ENCODE measurements around the gene PTGFR.

Gene PTGFR

DNA sequence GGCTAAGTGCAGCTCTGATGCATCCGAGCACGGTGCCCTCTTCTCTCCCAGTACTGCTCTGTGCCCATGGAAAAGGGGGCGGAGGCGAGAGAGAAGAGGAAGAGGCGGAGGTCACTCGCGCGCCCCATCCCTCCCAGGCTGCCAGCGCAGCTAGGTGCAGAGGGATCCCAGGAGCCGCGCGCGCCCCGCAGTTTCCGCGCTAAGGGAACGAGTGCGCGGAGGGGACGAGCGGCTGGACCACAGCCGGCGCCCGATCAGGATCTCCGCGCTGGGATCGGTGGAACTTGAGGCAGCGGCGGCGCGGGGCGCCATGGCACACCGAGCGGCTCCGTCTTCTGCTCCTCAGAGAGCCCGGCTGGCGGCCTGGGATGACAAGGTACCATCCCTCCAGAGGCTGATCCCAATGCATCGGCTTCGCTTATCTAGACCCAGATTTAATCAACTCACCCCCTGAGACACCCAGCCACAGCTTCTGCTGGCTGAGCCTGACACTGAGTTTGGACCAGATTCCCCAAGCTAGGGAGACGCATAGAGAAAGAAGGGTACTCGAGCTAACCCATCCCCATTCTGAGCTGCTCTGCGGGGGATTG lies at the start of gene PTGFR:
PTGFR (plus strand) TSS at position 114 of the 590 bp plus-strand sequence. CDS start 1,770 bp downstream, outside the sequence.
- no peak for DNase-seq (ENCODE audit: low read depth in 2 of 2)

DNA sequence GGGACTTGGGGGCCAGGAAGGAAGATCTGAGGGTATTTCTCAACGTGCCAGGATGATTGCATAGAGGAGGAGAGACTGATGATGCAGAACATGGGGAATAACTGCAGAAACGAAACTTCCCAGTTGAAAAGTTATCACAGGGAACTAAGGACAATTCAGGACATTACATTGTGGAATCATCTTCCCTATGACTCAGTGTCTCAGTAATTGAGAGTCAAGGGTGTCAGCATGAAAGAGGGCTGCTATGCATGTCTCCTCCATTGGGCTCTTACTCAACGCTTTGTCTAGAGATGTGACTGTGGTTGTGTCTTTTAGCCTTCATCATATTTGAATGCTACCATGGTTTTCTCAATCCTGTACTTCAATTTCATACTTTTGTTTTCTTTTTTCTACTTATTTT lies 48.9 kb upstream of the PTGFR start:
- DNase-seq (ENCODE audit: low read depth in 2 of 2): no peak

- no peak for DNase-seq (ENCODE audit: low read depth in 2 of 2)
Measured at GRCh38 chr1:78447086-78447485, 43.7 kb upstream of the PTGFR start.

DNA sequence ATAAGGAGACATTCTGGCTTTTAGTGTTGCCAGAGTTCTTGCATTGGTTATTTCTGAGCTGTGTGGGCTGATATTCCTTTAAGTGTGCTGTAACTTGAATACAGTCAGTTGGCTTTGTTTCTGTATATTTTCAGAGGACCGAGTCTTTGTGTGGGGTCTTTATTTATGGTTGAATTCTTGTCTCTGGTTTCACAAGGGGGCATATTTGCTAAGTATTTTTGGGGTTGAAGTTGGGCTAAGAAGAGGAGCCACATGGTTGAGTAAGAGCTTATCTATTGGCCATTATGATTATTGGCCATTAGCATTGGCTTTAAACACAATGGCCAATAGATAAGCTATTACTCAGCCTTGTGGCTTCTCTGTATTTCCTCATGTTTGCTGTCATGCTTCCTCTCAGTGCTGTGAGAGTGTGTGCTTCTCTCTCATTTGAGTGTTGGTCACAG lies 26.3 kb upstream of the PTGFR start:
- DNase-seq (ENCODE audit: low read depth in 2 of 2): no peak

- no peak for DNase-seq (ENCODE audit: low read depth in 2 of 2)
Measured at GRCh38 chr1:78465143-78465542, 25.6 kb upstream of the PTGFR start.

DNA sequence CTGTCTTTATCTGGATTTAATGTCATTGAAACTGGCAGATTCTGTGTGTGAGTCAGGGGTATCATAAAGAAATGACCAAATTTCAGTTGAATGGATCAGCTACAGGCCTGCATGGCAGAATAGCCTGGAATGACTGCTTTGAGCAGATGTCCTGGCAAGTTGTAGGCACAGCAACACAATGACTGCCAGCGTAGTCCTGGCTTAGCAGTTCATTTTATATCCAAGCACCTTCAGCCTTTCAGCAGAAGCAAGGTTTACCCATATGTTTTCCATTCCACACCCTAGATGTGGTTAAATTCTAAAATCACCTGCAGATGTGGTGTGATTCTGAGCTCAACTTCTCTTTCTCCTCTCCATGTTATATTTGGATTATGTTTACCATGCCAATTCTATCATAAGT lies 22.3 kb upstream of the PTGFR start:
- no peak for DNase-seq (ENCODE audit: low read depth in 2 of 2)

DNA sequence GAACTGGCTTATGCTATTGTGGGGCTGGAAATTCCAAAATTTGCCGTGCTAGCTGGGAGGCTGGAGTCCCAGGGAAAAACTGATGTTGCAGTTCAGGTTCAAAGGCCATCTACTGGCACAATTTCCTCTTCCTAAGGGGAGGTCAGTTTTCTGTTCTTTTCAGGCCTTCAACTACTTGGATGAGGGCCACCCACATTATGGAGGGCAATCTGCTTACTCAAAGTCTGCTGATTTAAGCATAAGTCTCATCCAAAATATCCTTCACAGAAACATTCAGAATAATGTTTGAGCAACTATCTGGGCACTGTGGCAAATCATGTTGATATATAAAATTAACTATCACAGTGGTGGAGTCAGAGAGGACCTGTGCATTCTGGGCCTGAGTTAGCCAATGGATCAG lies 21.2 kb upstream of the PTGFR start:
- DNase-seq (ENCODE audit: low read depth in 2 of 2): no peak

DNA sequence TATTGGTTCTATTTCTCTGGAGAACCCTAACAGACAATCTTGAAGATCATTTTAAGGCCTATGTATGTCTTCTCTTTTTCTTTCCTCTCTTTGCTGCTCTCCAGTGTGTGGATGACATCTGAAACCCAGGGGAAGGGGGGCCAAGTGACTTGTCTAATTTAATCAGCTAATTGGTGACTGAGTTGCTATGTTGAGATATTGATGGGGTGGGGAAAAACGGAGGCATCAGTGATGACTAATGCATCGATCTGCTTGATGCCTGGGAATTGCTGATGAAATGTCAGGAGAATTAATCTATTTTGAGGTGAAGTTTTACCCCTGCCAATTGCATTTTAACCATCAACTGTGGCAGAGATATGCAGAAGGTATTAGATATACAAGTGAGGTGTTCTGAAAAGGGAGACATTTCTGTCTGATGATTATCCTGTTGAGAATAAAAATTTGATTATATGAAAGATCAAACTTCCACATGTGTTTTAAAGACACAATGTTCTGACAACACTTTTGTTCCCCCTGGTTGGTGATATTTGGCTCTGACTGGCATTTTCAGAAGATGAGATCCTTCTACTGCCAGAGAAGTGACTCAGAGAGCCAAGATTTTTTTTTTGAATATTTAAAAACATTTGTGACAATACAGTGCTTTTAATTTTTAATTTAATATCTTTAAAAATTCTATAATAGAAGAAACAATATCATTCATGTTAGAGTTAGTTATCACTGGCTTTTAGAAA lies 18.7 kb upstream of the PTGFR start:
- no peak for DNase-seq (ENCODE audit: low read depth in 2 of 2)

DNA sequence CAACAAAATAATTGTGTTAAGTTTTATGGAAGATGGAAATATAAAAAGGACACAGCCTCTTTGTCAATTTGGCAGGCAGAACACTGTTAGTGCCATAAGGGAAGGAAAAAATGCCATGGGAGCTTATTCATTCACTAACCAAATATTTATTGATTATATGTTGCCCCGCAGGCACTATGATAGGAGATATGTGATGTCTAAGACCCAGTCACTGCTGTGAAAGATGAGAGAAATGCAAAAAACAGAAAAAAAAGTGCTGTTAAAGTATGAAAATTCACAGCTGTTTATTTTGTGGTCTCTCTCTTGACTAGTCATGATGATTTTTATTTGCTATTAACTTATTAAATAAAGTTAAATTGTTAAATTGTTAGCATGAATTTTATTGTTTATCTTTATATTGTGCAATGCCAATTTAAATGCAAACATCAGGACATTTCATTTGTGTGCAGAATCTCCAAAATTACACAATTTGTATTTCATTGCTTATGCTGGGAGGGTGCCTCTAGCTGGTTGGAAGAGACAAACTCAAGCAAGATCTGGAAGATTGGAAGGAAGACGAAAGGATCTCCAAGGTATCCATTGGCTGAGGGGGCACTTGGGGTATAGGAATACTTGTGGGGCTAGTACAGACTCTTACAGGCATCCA lies 17.8 kb upstream of the PTGFR start:
- no peak for DNase-seq (ENCODE audit: low read depth in 2 of 2)

- no peak for DNase-seq (ENCODE audit: low read depth in 2 of 2)
Measured at GRCh38 chr1:78474092-78474491, 16.7 kb upstream of the PTGFR start.

DNA sequence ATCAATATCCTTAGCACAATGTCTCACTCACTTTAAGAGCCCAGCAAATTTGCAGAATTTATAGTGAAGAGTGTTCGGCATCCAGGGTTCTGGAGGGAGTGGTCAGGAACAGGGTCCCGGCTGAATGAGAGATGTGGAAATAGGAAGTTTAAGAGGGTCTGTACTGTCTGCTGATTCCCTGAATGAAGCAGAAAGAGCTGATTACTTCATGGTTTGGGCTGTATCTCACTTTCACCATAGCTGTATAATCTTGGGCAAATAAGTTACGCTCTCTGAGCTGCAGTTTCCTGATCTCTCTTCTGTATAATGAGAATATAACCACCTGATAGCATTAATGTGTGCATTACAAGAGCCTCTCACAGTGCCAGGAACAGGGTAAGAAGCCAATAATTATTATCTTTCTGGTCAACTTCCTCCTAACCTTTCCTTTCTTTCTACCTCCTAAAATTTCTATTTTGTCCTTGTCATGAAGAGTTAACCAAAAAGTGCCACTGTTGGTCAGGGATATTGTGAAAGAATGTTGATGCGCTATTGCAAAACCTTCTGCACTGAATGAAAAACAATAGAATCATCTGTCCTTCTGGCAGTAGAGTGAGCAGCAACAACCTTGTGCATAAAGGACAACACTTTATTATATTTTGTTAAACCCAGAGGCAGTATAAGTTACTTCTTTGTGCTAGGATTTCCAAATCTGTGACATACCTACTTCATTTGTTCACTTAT lies 14.7 kb upstream of the PTGFR start:
- DNase-seq (ENCODE audit: low read depth in 2 of 2): no peak

DNA sequence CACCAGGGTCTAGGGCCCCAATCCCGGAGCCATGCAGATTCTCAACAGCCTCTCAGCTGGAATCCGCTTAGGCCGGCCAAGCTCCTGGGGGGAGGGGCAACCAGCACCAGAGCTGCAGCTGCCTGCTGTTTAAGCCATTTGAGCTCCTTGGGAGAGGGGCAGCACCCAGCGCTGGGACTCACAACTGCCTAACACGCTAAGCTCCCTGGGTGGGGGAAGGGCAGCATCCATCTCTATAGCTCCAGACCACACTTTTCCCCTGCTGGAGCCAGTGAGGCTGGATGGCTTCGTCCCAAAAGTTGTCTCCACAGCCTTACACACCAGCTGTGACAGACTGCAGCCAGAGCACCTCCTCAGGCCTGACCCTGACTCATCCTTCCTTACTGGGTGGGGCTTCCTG lies 6.9 kb upstream of the PTGFR start:
- DNase-seq (ENCODE audit: low read depth in 2 of 2): no peak

DNA sequence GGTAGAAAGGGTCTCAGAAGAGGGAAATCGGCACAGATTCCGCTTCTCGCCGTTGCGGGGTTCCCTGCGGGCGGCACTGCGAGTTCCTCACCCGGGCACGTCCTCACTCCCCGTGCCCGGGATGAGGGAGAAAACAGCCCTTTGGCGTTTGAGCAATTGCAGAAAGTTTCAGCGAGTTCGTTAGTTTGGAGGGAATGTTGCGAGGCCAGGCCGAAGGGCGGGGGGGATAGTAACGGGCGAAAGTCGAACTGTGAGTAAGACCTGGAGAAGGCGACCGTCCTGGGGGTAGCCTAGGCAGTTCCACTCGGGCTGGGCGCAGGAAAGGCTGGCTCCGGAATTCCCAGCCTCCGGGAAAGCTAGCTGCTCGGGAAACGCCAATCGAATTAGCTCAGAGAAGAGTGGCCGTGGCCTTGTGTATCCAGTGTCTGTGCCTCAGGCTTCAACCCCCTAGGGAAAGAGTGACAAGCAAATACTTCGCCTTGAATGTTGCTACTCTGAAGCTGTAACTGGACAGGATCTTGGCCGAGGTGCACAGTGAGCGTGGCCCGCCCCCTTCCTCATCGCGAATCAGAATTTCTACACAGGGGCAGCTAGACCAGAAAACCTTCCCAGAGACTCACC lies 787 bp downstream of the PTGFR start:
- no peak for DNase-seq (ENCODE audit: low read depth in 2 of 2)

DNA sequence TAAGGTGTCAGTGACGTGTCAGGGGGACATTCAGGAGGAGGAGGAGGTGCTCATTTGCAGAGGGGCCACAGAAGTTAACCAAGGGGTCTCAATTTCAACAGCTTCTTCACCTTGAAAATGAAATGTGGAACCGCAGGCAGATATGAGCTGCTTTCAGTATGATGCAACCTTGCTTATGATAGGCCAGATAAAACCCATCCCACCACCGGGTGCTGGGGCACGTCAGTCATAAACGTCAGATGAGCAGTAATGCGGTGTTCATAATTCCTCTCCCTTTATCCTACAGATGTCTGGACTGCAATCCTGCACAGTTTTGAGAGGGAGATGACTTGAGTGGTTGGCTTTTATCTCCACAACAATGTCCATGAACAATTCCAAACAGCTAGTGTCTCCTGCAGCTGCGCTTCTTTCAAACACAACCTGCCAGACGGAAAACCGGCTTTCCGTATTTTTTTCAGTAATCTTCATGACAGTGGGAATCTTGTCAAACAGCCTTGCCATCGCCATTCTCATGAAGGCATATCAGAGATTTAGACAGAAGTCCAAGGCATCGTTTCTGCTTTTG lies 1.7 kb downstream of the PTGFR start:
- no peak for DNase-seq (ENCODE audit: low read depth in 2 of 2)

DNA sequence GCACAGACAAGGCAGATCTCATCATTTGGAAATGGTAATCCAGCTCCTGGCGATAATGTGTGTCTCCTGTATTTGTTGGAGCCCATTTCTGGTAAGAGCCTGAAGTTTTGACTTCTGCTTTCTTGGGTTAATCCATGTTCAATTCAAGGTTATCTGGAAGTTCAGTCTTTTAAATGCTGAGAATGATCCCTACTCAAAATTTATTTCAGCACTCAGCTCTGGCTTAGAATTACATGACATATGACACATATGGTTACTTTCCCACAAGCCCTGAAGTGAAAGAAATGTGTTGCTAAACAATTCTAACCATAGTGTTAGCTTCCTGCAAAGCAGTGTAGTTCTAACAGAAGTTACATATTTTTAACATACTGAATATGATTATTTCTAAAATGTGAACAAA lies 2.7 kb downstream of the PTGFR start:
- DNase-seq (ENCODE audit: low read depth in 2 of 2): no peak

- DNase-seq (ENCODE audit: low read depth in 2 of 2): no peak
Measured at GRCh38 chr1:78497201-78497600, 6.4 kb downstream of the PTGFR start.

DNA sequence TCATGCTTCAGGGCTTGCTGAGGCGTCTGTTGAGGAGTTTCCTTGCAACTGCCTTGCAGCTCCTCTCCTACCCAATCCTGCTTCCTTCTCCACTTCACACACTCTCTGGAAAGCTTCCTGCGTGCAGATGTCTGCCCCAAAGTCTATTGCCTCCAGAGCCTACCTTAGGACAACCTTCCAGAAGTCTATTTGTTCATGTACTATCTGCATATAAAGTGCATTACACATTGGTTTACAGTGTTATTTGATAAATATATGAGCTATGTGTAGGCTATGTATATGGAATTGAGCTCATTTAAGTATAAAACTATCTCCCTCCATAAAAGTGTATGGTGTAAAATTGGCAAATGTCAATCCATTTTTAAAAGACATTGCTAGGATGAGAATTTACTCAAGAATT lies 9.8 kb downstream of the PTGFR start:
- DNase-seq (ENCODE audit: low read depth in 2 of 2): no peak

DNA sequence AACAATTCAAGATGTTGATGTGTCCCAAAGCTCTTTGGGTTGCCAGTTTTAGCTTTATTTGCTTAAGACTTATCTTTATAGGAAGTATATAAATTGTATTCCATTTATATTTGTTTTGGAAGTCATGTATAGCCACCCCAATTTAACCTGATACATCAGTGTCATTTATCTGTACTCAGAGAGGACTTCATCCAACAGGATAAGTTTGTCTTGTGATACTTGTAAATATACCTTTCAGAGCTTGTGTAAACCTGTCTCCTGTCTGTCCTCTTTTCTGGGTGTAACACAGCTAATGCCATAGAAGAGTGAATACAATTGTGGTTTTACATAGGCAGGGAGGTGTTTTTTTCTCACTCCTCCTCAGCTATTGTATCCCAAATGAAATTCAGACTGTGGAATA lies 10.4 kb downstream of the PTGFR start:
- no peak for DNase-seq (ENCODE audit: low read depth in 2 of 2)

DNA sequence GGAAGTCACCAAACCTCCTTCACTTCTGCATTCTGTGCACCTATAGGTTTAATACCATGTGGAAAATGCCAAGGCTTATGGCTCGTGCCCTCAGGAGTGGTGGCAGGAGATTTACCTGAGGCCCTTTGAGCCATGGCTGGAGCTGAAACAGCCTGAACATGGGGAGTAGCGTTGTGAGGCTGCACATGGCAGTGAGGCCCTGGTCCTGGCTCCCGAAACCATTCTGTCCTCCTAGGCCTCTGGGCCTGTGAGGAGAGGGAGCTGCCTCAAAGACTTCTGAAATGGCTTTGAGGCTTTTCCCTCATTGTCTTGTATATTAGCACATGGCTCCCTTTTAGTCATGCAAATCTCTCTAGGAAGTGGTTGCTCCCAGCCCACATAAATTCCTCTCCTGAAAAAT lies 20.6 kb downstream of the PTGFR start:
- DNase-seq (ENCODE audit: low read depth in 2 of 2): no peak

GRCh38 chr1:78516716-78517115 lies 25.9 kb downstream of the PTGFR start:
- no peak for DNase-seq (ENCODE audit: low read depth in 2 of 2)

DNA sequence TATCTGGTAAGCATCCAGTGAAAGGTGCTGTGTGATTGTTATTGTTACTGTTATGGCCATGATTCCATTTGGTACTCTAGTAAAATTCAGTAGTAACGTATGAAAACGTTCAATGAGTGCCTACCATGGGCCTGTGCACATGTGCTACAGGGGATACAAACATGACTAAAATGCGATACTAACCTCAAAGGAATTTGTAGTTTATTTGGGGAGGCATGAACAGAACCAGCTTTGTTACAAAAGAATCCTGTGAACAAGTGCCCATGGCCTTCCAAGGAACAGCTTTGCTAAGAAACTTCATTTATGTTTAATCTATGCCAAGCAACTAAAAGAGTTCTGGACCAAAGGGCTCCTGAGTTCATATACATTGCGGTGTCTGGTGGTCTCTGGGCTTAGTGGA lies 28.7 kb downstream of the PTGFR start:
- DNase-seq (ENCODE audit: low read depth in 2 of 2): no peak

DNA sequence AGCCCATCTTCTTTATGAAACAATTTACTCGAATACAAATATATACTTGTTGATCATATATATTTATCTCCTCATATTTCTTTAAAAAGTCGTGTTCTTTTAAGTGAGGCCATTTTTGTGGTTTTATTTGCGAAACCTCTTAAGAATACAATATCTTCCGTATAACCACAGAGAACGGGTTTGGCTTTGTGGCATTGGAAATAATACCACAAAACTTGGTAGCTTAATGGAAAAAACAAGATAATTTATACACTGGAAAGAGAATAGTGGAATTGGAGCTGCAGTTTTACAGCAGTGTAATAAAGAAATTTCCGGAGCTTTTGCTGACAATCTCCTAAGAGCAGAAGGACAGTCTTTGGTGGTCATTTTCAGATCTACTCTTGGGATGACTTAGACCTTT lies 29.4 kb downstream of the PTGFR start:
- DNase-seq (ENCODE audit: low read depth in 2 of 2): no peak
